ENCODE measurements around the gene SUPT3H. TPM values are rescaled to one million over a fixed set of nuclear protein-coding genes. Genes with fewer than 3 reads are reported as not detected.

The SUPT3H gene
- 1 to 10 TPM; 6.0 to 9.0 (median 6.2) TPM for total RNA-seq

- TF ChIP-seq CTCF (IDR thresholded peaks at IDR 0.05; ENCODE audit: low read depth): no peak
Observed at GRCh38 chr6:45377554-45378333, at the start of gene SUPT3H. Gene SUPT3H (minus strand): TSS chr6:45377934.

DNA sequence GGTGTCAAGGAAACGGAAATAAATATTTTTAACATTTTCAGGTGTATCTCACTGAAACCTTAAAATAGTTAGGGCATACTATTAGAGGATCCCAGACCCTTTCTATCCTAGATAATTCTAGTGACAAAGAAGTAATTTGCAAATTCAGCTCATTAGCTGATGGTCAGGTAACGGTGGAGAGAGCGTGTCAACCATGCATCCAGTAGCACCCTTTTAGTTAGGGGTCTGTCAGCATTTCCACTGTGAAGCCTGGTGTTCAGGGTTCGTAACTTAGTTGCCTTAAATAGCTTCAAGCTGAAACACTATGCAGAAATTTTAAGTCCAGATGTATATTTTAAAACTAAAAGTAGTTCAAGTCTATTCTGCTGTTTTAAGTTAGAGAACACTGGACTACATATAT is 48.5 kb upstream of the SUPT3H start:
- no peak for TF ChIP-seq CTCF (IDR thresholded peaks at IDR 0.05; ENCODE audit: low read depth)

- TF ChIP-seq CTCF (IDR thresholded peaks at IDR 0.05; ENCODE audit: low read depth): no peak
Observed at GRCh38 chr6:45424451-45424861, 46.7 kb upstream of the SUPT3H start.

GRCh38 chr6:45423824-45424450 is 46.2 kb upstream of the SUPT3H start:
- no peak for TF ChIP-seq CTCF (IDR thresholded peaks at IDR 0.05; ENCODE audit: low read depth)

DNA sequence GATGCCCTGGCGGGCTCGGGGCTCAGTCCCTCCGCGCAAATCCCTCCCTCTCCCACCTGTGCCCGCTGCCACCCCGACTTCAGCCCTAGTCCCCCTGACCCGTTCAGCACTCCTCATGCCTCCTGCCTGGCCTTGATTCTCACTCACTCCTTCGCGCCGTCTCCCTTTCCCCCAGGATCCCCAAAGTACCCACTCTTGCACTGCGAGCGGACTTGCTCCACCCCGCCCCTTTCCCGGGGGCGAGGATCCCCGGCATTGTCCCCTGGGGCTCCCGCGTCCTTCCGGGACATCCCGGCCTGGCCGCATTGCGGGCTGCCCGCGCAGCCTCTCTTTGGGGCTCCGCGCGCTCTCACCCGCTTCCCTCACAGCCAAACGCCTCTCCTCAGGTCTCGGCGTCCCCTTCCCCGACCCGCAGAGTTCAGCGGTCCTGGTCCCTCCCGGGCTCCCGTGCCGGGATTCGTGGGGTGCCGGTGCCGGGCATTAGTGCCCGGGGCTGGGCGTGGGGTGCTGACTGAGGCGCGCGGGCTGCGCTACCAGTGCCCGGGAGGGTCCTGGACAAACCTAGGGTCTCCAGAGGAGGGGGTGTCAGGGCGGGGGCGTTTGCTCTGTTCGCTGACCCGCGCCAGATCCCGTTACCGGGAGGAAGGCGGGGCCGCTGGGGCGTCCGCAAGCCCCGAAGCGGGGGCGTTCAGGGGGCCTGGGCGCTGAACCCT is 45.5 kb upstream of the SUPT3H start:
- no peak for TF ChIP-seq CTCF (IDR thresholded peaks at IDR 0.05; ENCODE audit: low read depth)

- TF ChIP-seq CTCF (IDR thresholded peaks at IDR 0.05; ENCODE audit: low read depth): no peak
Observed at GRCh38 chr6:45422503-45423110, 44.9 kb upstream of the SUPT3H start.
